Measurements from ENCODE around the gene PCF11.

The PCF11 gene

GRCh38 chr11:83156144-83156995 is 561 bp upstream of the PCF11 start:
- peak; percentile 100 for DNase-seq

- DNase-seq = peak; percentile 29
Observed at GRCh38 chr11:83157594-83158356, 844 bp downstream of the PCF11 start.

- DNase-seq = no peak
Observed at GRCh38 chr11:83158357-83158786, 1.4 kb downstream of the PCF11 start.

- DNase-seq = no peak
Observed at GRCh38 chr11:83158965-83159901, 2.3 kb downstream of the PCF11 start.

GRCh38 chr11:83159902-83160865 is 3.3 kb downstream of the PCF11 start:
- no peak for DNase-seq

GRCh38 chr11:83161610-83162199 is 4.8 kb downstream of the PCF11 start:
- DNase-seq = no peak

- DNase-seq = no peak
Observed at GRCh38 chr11:83162377-83162776, 5.4 kb downstream of the PCF11 start.

GRCh38 chr11:83166193-83166866 is 9.4 kb downstream of the PCF11 start:
- DNase-seq = no peak

GRCh38 chr11:83168756-83169155 is 11.8 kb downstream of the PCF11 start:
- DNase-seq = no peak

GRCh38 chr11:83170865-83171264 is 13.9 kb downstream of the PCF11 start:
- no peak for DNase-seq

- DNase-seq = no peak
Observed at GRCh38 chr11:83172551-83172950, 15.6 kb downstream of the PCF11 start.

GRCh38 chr11:83174008-83174407 is 17.1 kb downstream of the PCF11 start:
- no peak for DNase-seq

GRCh38 chr11:83175815-83176214 is 18.9 kb downstream of the PCF11 start:
- no peak for DNase-seq

- no peak for DNase-seq
Observed at GRCh38 chr11:83181815-83182214, 24.9 kb downstream of the PCF11 start.

- DNase-seq = no peak
Observed at GRCh38 chr11:83185767-83186166, 28.8 kb downstream of the PCF11 start.

- no peak for DNase-seq
Observed at GRCh38 chr11:83187465-83187864, 30.5 kb downstream of the PCF11 start.

- DNase-seq = no peak
Observed at GRCh38 chr11:83191491-83191890, 34.6 kb downstream of the PCF11 start.

- DNase-seq = no peak
Observed at GRCh38 chr11:83191986-83192385, 35.1 kb downstream of the PCF11 start.

GRCh38 chr11:83192606-83193245 is 35.8 kb downstream of the PCF11 start:
- no peak for DNase-seq

All from NCI-H1092 (cell line).